GM18951 (cell line): ENCODE results near the gene CNNM1.

ENCODE experiments used
- POLR2A ChIP-seq: IDR thresholded peaks from 4 replicates; pipeline ENCODE4 v1.6.1; 2011; ENCODE audit warnings: mild to moderate bottlenecking; ENCODE audit not compliant: insufficient read length, insufficient read depth; ENCODE audit errors: extremely low read depth
- in situ Hi-C: fragments of 300-500 bp; cut with MboI; formaldehyde crosslinking; loops from one replicate; pipeline ENCODE4 v1.12.0; 2022; ENCODE audit warnings: low sequenced_read_pairs, mixed read lengths, inconsistent platforms; ENCODE audit not compliant: unreplicated experiment

CNNM1 gene

GRCh38 chr10:99394761-99395386 is 65.7 kb downstream of the CNNM1 start:
- in situ Hi-C loops = loop anchor here (10.0 kb wide), 1 partner anchor 220 kb away; no protein-coding TSS in a partner anchor
- TF ChIP-seq POLR2A = no peak

DNA sequence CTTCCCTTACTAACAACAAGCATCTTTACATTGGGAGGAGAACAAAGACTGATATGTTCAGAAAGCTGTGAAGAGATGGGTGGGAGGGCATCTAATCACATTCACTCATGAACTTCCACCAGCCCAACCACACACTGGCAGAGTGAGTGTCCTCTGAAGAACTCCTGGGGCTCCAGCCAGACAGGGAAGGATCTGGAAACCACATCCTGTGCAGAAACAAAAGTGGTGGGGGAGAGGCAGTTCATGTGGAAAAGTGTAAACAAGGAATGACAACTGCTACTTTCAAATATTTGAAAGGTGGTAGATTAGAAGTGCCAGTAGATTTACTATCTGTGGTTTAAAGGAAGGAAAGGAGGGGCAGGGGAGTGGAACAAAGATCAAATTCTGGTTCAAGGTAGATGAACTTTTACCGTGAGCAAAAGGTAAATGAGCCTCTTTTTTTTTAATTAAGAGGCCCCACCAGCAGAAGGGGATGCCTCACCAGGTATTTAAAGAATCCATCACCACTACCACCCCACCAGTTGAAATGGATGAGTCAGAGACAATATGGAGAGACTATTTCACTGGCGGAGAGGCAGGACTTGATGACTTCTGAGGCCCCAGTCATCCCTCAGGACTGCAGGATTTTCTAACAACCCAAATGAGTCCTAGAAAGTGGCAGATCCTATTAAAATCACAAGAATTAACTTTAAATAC is 66.7 kb downstream of the CNNM1 start:
- in situ Hi-C loops = loop anchor here (10.0 kb wide), 1 partner anchor 219 kb away; no protein-coding TSS in a partner anchor
- TF ChIP-seq POLR2A = no peak

GRCh38 chr10:99396471-99396870 is 67.3 kb downstream of the CNNM1 start:
- in situ Hi-C loops = loop anchor here (10.0 kb wide), 1 partner anchor 218 kb away; no protein-coding TSS in a partner anchor
- no peak for TF ChIP-seq POLR2A

DNA sequence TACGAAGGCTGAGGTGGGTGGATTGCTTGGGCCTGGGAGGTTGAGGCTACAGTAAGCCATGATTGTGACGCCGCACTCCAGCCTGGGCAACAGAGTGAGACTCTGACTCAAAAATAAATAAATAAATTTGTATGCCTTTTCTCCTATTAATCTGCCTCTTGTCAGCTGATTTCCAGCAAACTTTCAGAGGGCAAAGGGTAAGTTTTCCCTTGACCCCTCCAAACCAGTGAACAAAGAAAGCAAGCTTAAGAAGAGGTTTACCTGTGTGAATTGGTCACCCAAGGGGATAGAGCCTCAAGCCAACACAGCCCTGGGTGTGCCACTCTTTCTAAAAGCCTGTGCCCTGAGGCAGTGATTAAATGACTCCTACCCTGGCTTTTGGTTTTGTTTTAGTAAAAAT is 70.5 kb downstream of the CNNM1 start:
- no peak for TF ChIP-seq POLR2A
- in situ Hi-C loops = loop anchor here (10.0 kb wide), 1 partner anchor 215 kb away; no protein-coding TSS in a partner anchor

GRCh38 chr10:99403674-99404073 is 74.5 kb downstream of the CNNM1 start:
- TF ChIP-seq POLR2A = no peak
- in situ Hi-C loops = no loop called here

- no peak for TF ChIP-seq POLR2A
- in situ Hi-C loops = no loop called here
Observed at GRCh38 chr10:99406149-99406548, 77.0 kb downstream of the CNNM1 start.

DNA sequence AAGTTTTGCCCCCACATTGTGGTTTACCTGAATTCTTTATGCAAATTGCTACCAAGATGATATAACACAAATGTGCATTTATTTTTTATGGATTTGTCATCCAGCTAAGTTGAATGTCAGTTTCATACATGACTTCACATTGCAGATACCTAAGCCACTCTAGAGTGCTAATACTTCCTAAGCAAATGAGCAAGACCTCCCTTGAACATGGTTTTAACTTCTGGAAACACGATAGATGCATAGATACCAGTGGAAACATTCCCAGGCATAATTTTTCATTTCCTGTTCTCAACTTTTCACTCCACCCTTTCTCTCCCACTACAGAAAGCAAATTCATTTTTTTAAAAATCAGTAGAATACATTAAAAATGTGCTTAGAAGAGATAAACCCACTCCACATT is 81.0 kb downstream of the CNNM1 start:
- in situ Hi-C loops = no loop called here
- TF ChIP-seq POLR2A = no peak

- in situ Hi-C loops = no loop called here
- TF ChIP-seq POLR2A = no peak
Observed at GRCh38 chr10:99410876-99411275, 81.7 kb downstream of the CNNM1 start.

DNA sequence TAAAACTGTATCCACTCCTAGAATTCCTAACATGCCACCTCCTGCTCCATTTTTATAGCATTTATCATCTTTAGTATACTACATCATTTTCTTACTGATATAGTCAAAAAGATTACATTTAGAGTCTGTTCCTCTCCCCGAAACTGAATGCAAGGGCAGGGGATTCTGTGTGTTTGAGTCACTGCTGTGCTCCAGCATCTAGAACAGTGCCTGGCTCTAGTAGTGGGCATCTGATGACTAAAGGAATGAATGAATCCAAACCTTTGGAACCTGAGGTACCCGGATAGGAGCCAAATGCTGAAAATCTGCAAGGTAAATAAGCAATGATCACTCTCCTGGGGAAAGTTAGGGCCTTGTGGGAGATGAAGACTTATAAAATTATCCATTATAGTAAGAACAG is 82.4 kb downstream of the CNNM1 start:
- in situ Hi-C loops = no loop called here
- TF ChIP-seq POLR2A = no peak

GRCh38 chr10:99412099-99412498 is 82.9 kb downstream of the CNNM1 start:
- in situ Hi-C loops = no loop called here
- TF ChIP-seq POLR2A = no peak

DNA sequence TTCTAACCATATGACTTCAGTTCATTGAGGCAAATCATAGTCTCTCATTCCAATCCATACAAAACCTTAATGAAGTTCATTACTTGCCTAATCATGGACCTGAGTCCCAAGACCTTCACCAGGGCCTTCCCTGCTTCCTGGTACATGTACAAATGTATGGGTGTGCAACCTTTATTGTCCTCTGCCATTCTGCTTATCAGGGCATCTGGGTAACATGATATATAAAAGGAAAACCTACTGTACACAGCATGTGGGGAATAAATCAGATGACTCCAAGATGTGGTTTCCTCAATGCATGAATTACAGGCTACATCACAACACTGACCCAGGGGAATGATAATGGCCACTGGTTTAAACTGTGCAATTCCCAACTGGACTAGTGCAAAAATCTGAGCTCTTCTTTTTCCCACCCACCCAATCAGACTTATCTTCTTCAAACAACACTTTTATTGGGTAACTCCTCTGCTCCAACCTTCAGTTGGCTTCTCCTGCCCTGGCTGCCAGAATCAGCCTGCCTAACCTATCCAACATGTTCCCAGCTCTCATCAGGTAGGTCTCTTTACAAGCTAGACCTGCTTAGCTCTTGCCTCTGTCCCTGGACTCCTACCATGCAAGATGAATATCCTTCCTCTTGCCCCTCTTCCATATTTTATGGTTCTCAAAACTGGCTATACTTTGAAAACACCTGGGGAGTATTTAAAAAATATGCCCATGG is 89.9 kb downstream of the CNNM1 start:
- in situ Hi-C loops = no loop called here
- no peak for TF ChIP-seq POLR2A

GRCh38 chr10:99419688-99420087 is 90.5 kb downstream of the CNNM1 start:
- in situ Hi-C loops = no loop called here
- no peak for TF ChIP-seq POLR2A

GRCh38 chr10:99421233-99421739 is 92.1 kb downstream of the CNNM1 start:
- TF ChIP-seq POLR2A = no peak
- in situ Hi-C loops = no loop called here

DNA sequence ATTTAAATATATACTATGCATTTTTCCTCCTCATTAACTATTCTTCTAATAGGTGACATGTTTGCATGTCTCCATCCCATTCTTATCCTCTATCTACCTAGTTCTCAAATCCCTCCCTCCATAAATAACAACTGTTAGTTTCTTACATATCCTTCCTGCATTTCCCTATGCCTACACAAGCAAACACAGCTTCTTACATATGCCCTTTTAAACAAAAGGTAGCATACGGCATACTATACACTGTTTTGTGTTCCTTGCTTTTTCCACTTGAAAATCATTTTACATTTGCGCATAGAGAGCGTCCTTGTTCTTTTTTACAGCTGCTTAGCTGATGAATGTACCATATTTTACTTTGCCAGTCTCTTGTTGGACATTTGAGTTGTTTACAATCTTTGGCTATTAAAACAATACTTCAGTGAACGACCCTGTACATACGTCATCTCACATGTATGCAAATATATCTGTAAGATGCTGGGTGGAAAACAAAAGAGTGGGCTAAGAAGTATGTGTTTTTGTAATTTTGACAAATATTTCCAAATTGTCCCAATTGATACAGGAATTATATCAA is 93.5 kb downstream of the CNNM1 start:
- in situ Hi-C loops = no loop called here
- TF ChIP-seq POLR2A = no peak

DNA sequence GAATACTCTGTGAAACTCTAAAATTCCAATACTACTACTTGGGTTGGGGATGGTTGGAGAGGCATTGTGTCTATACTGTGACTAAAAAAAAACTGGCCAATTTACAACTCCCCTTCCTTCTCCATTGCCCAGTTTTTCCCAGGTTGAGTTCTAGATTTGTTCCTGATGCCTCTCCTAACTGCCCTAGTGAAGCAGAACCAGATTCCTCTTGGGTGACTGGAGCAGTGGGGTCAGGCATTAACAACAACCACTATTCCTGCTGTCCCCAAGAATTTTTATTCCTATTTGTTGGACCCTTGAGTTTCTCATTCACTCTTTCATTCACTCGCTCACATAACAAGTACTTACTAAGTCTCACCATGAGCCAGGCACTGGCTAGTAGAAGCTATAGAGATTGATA is 95.5 kb downstream of the CNNM1 start:
- in situ Hi-C loops = no loop called here
- no peak for TF ChIP-seq POLR2A
